Suppressor macrophage treated with lipopolysaccharide for 1 hour (primary cell): ENCODE results near the gene PDGFC.

ENCODE experiments used
- DNase-seq, 3 donors: peaks; one replicate each; pipeline ENCODE4 v3.0.0-alpha.2; 2020 to 2022

Gene PDGFC

GRCh38 chr4:156734965-156735895 lies 236.4 kb downstream of the PDGFC start:
- DNase-seq, result no peak

- no peak for DNase-seq
Observed at GRCh38 chr4:156733582-156733981, 238.0 kb downstream of the PDGFC start.

GRCh38 chr4:156732634-156733033 lies 239.0 kb downstream of the PDGFC start:
- no peak for DNase-seq

- no peak for DNase-seq
Observed at GRCh38 chr4:156729416-156729815, 242.2 kb downstream of the PDGFC start.

GRCh38 chr4:156725257-156725656 lies 246.3 kb downstream of the PDGFC start:
- no peak for DNase-seq

- no peak for DNase-seq
Observed at GRCh38 chr4:156723951-156724668, 247.5 kb downstream of the PDGFC start.

GRCh38 chr4:156718226-156718625 lies 253.4 kb downstream of the PDGFC start:
- DNase-seq, result no peak

GRCh38 chr4:156711193-156711590 lies 260.4 kb downstream of the PDGFC start:
- DNase-seq, result no peak
